Measurements from ENCODE around the gene SPPL2B.

DNA sequence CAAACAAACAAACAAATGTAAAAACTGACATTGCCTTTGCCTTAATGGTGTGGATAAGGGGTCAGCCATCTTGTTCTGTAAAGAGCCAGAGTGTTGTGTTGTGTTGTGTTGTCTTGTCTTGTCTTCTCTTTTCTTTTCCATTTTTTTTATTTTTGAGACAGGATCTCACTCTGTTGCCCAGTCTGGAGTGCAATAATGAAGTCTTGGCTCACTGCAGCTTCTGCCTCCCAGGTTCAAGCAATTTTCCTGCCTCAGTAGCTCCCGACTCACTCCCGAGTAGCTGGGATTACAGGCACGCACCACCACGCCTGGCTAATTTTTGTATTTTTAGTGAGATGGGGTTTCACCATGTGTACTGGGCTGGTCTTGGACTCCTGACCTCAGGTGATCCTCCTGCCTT is 71.1 kb downstream of the SPPL2B start:
- no peak for TF ChIP-seq FOXJ3 (CRISPR knock-in tag; IDR thresholded peaks at IDR 0.05)
- TF ChIP-seq MEF2A (IDR thresholded peaks at IDR 0.05; ENCODE audit: borderline replicate concordance, low read depth) = no peak
- TF ChIP-seq POLR2AphosphoS5 (IDR thresholded peaks at IDR 0.05; ENCODE audit: low read depth, low read length) = no peak
- TF ChIP-seq, protein P1, sequence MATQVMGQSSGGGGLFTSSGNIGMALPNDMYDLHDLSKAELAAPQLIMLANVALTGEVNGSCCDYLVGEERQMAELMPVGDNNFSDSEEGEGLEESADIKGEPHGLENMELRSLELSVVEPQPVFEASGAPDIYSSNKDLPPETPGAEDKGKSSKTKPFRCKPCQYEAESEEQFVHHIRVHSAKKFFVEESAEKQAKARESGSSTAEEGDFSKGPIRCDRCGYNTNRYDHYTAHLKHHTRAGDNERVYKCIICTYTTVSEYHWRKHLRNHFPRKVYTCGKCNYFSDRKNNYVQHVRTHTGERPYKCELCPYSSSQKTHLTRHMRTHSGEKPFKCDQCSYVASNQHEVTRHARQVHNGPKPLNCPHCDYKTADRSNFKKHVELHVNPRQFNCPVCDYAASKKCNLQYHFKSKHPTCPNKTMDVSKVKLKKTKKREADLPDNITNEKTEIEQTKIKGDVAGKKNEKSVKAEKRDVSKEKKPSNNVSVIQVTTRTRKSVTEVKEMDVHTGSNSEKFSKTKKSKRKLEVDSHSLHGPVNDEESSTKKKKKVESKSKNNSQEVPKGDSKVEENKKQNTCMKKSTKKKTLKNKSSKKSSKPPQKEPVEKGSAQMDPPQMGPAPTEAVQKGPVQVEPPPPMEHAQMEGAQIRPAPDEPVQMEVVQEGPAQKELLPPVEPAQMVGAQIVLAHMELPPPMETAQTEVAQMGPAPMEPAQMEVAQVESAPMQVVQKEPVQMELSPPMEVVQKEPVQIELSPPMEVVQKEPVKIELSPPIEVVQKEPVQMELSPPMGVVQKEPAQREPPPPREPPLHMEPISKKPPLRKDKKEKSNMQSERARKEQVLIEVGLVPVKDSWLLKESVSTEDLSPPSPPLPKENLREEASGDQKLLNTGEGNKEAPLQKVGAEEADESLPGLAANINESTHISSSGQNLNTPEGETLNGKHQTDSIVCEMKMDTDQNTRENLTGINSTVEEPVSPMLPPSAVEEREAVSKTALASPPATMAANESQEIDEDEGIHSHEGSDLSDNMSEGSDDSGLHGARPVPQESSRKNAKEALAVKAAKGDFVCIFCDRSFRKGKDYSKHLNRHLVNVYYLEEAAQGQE (IDR thresholded peaks at IDR 0.05; ENCODE audit: low read depth, low read length) = no peak
- TF ChIP-seq FOXM1 (IDR thresholded peaks at IDR 0.05; ENCODE audit: low read depth) = no peak
- TF ChIP-seq, protein P2, sequence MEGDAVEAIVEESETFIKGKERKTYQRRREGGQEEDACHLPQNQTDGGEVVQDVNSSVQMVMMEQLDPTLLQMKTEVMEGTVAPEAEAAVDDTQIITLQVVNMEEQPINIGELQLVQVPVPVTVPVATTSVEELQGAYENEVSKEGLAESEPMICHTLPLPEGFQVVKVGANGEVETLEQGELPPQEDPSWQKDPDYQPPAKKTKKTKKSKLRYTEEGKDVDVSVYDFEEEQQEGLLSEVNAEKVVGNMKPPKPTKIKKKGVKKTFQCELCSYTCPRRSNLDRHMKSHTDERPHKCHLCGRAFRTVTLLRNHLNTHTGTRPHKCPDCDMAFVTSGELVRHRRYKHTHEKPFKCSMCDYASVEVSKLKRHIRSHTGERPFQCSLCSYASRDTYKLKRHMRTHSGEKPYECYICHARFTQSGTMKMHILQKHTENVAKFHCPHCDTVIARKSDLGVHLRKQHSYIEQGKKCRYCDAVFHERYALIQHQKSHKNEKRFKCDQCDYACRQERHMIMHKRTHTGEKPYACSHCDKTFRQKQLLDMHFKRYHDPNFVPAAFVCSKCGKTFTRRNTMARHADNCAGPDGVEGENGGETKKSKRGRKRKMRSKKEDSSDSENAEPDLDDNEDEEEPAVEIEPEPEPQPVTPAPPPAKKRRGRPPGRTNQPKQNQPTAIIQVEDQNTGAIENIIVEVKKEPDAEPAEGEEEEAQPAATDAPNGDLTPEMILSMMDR (IDR thresholded peaks at IDR 0.05) = no peak
- no peak for TF ChIP-seq MXI1 (IDR thresholded peaks at IDR 0.05; ENCODE audit: low read depth, low read length)
- no peak for TF ChIP-seq JUND (IDR thresholded peaks at IDR 0.05)
- TF ChIP-seq TCF12 (IDR thresholded peaks at IDR 0.05) = no peak
- no peak for TF ChIP-seq RAD21 (IDR thresholded peaks at IDR 0.05; ENCODE audit: low read length)
- no peak for TF ChIP-seq NRF1 (IDR thresholded peaks at IDR 0.05; ENCODE audit: low read depth, low read length)
